Measurements from ENCODE around the gene NR4A3.
"Not testable (repeated sequence)": the region's sequence is repeated elsewhere in the genome, so short reads cannot be mapped to it uniquely, and the experiment has no call there.

The NR4A3 gene

DNA sequence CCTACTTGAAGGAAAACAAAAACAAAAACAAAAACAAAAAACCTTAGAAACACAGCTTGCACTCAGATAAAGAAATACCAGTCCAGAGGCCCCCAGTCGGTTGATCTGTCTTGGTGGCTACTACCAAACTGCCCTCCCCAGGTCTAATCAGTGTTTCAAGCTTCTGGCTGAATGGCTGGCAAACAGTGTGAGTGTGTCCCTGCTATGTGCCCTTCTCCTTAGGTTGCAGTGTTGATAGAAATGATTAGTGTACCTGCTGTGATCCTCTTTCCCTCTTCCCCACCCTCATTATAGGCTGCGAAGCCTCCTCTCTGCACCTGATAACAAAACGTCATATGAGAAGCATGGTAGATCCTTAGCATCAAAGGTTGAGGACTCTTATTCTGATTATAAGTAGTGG lies 12.8 kb downstream of the NR4A3 start:
- no peak for DNase-seq (ENCODE audit: low spot score)

DNA sequence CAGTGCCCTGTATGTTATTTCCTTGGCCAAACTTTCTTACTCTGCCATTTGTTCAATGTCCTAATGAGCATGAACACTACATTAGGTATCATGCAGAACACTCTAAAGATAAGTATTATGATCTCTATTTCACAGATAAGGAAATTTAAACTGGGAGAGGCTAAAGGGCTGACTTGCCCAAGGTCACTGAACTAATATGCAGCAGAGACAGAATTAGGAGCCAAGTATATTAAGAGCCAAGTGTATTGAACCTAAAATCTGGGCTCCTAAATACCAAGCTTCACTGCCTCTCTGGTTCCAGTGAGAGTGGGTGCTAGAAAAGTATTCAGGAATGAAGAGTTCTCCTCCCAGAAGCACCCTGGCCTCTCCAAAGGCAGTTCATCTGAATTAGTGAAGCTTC lies 13.5 kb downstream of the NR4A3 start:
- DNase-seq (ENCODE audit: low spot score): no peak

DNA sequence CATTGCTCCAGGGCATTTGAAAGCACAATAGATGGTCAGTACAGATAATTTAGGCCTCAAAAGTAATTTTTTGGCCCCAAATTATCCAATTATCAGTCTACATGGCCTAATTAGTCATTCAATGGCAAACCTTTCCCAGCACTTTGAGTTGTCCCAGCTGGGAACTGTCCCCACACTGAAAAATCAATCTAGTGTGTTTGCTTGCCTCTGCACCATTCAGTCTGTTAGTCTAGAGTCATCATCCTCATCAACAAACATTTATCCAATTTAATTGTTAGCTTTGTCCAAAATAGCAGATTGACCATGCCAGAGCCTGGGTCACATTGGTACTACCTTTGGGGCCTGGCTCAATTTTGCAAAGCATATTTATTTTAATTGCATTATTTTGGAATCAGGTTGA lies 13.9 kb downstream of the NR4A3 start:
- no peak for DNase-seq (ENCODE audit: low spot score)

DNA sequence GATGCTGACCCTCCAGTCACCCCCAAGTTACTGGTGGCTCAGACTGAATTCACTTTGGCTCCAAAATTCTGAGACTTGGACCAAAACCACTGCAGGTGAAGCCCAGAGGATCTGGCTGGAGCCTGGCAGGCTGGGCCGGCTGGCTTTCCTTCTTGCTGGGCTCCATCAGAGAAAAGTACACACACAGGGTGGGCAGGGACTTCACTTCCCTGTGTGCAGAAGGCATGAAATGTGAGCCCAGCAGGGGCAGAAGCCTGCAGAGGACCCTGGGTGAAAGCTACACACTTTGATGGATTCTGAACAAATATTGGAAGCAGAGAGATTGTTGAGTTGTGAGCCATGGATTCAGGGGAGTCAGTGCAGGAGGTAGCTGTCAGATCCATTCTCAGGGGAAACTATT lies 18.4 kb downstream of the NR4A3 start:
- no peak for DNase-seq (ENCODE audit: low spot score)

DNA sequence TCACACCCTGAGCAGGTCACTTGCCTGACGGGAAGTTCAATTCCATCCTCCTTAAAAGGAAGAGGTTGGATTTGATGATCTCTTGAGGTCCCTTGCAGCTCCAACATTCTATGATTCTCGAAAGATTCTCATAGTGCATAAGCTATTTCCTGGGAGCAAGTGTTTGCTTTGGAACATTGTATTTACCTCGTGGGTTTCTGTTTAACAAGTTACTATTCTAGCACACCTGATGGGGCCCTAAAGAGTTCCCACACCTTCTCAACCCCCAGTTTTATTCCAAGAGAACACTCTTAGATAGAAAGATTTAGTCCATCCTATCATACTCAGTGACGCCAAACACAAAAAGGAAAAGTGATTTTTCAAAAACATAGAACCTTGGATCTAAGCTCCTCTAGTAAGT lies 23.4 kb downstream of the NR4A3 start:
- DNase-seq (ENCODE audit: low spot score): no peak

DNA sequence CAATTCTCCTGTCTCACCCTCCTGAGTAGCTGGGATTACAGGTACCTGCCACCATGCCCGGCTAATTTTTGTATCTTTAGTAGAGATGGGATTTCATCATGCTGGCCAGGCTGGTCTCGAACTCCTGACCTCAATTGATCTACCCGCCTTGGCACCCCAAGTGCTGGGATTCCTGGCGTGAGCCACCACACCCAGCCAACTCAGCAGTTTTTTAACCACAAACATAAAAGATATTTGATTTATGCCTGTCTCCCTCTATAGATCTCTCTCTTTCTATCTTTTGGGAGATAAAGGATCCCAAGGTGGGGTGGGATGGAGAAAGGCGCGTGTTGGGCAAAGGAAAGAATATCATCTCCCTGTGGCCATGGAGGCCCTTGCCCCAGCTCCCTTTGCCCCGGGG lies 26.8 kb downstream of the NR4A3 start:
- no peak for DNase-seq (ENCODE audit: low spot score)

DNA sequence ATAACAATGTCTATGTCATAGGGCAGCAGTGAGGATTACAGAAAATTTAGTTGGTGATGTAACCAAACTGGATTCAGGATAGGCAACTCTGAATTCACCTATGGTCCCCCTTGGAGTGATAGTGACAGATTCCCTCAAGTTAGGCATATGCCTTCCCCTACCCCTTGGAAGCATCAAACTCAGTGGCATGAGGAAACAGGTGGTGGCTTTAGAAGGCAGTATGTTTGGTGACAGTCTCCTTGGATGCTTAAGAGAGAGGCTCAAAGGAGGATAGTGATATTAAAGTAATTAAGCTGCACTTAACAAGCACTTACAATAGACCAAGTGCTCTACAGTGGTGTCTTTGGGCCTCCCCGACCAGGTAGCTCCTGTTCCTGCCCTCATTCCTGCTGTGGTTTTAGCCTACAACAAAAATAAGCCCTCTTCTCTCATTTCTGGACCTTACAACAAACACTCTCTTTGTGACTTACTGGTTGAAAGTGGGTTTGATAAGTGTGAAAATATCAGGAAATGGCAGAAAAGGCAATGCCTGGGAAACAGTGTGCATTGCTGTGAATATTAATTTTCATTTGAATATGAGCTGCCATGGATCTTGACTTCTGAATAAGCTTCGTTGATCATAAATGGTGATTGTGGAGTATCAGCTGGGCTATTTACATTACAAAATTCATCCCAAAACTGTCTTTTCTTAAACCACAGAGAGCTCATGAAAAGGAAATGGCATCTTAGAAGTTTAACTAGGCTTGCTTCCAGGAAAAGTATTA lies 29.2 kb downstream of the NR4A3 start:
- no peak for DNase-seq (ENCODE audit: low spot score)

DNA sequence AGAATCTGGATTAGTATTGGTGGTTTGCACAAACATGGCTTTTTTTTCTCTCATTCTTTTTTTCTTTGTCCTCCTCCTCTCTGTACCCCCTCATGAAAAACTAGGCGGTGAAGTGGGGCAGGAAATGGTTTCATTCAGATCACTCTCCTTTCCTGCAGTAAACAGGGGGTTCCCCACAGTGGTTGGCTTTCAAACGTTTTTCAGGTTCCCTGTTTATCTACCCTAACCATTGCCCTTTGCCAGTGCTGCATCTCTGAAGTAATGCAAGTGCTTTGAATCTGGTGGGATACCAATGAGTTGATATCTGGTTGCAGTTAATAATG lies 29.8 kb downstream of the NR4A3 start:
- no peak for DNase-seq (ENCODE audit: low spot score)

DNA sequence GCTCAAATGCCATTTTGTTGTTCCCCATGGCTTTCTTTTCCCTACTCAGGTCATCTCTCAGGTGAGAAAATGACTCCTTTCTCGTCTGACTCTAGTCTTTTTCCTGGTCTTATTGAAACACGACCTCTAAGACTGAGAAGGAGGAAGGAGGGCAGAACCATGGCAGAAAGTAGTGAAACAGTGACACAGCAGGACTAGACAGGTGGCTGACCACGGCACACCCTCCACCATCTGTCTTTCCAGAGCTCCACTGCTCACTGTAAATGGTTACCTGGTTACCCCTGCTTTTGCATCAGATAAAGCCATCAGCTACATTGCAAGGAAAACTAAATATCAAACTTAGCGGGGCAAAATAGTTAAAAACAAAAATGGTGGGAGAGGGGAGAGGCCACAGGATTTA lies 30.9 kb downstream of the NR4A3 start:
- no peak for DNase-seq (ENCODE audit: low spot score)

DNA sequence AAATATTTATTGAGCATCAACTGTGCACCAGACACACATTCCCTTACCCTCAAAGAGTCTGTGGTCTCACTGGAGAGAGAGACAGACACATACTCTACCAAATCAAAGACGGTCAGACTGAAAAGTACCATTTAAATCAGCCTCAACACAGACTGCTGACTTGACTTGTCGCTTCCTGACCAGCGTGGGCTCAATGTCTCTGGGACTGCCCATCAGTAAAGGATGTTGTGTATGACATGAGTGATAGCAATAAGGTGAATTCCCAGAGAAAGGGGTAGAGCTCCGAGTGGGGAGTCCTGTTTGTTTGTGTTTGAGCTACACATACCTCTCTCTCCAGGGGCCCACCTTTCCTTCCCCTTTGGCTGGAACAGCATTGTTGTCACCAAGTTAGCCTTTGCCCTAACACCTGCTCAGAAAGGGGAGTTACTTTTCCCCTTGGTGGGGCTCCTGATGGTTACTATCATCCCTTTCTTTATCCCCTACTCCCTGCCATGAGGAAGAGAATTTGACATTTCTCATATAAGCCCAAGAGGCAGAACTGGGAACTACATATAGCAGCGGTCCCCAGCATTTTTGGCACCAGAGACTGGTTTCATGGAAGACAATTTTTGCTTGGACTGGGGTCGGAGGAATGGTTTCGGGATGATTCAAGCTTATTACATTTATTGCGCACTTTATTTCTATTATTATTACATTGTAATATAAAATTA lies 33.9 kb downstream of the NR4A3 start:
- no peak for DNase-seq (ENCODE audit: low spot score)

DNA sequence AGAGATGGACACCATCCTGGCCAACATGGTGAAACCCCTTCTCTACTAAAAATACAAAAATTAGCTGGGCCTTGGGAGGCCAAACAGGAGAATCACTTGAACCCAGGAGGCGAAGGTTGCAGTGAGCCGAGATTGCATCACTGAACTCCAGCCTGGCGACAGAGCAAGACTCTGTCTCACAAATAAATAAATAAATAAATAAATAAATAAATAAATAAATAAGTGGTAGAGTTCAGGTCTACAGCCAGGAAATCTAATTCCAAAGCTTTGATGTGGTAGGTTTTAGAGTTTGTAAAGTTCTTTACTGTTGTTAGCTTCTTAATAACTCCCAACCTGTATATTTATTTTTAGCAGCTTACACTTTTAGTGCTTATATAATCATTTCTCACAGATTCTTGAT lies 35.9 kb downstream of the NR4A3 start:
- DNase-seq (ENCODE audit: low spot score): not testable (repeated sequence)

DNA sequence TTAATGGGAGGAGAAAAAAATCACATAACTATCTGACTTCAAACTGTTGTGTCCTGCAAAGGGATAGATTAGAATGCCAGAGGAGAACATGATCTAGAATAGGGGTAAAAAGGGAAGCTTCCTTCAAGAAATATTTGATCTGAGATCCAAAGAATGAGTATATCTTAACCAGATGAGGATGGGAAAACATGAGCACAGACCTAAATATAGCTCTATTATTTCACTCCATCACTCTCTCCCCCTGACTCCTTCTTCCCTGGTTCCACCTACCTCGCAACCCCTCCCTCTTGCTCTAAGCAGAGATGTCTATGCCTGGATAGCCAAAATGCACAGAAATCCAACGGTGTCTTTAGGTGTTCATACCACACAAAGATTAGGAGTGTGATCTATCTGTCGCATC lies 36.4 kb downstream of the NR4A3 start:
- no peak for DNase-seq (ENCODE audit: low spot score)

DNA sequence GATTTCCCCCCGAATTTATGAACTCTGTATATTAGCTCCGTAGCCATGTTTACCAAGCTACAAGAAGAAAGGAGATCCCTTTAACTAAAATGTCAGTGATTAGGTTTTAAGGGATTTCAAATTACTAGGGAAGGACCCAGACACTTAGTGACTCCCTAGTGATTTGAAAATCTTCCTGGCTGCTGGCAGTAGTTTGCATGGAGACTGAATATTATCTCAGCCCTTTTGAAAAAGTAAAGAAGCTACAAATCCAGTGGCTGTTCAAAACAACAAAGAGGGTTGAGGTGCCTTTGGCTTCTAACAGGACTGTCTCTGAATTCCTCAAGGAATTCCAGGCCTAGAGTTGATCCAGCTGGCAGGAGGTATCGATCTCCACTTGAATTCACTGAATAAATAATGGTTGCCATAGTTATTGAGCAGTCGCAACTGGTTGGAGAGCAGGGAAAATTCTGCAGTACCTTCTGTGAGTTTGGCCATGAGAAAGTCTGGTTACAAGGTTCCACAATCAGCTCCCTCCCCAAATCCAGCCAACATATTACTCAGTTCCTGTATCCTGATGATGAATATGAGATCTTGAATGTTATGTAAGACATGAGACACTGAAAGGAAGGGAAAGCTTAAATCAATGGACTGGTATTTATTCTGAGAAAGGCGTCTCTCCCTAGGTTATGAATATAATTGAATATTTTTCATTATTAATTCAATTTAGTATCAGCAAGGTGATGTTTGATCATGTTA lies 37.7 kb downstream of the NR4A3 start:
- no peak for DNase-seq (ENCODE audit: low spot score)

DNA sequence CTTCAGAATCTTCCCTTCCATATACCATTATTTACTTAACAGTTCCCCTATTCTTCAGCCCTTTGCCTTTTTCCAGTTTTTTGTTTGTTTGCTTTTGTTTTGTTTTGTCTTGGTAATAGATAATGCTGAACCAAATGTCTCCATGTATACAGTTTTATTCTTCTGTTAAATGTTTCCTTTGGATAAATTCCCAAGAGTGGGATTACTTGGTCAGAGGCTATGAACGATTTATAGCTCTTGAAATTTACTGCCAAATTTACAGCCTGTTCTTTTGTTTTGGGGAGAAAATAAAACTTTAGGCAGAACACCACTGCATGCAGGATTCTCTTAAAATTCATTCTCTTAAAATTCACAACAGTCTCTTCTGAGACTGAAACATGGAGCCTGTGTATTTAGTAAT lies 38.6 kb downstream of the NR4A3 start:
- DNase-seq (ENCODE audit: low spot score): no peak

DNA sequence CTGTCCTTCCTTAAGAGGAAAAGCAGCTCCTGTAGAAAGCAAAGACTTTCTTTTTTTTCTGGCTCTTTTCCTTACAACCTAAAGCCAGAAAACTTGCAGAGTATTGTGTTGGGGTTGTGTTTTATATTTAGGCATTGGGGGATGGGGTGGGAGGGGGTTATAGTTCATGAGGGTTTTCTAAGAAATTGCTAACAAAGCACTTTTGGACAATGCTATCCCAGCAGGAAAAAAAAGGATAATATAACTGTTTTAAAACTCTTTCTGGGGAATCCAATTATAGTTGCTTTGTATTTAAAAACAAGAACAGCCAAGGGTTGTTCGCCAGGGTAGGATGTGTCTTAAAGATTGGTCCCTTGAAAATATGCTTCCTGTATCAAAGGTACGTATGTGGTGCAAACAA lies 42.3 kb downstream of the NR4A3 start:
- DNase-seq (ENCODE audit: low spot score): no peak

DNA sequence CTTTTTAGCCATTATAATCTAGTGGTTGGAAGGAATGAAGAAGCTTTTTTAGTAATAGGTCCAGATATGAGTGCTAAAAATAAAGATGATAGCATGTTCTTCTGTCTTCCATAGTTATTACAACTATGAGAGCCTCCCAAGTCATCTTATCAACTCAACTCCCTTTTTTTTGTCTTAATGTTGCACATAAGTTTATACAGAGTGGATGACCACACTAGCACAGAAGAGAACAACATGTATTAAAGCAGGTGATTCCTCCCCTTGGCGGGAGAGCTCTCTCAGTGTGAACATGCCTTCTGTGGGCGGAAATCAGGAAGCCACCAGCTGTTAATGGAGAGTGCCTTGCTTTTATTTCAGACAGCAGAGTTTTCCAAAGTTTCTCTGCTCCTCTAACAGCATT lies 44.7 kb downstream of the NR4A3 start:
- DNase-seq (ENCODE audit: low spot score): no peak

DNA sequence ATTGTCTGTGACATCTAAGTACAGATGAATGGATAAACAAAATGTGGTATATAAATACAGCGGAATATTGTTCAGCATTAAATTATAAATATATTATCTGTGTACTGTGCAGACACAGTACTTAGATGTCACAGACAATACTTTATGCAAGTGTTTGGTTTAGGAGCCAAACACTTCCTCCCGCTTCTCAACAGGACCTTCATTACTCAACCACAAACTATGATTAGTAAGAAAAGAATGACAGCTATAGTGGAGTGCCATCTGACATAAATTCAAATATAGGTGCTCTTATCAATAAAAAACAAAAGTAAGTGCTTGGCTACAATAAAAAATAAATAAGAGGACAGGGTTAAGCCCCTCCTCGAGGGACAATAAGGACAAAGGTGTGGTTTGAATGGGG lies 45.9 kb downstream of the NR4A3 start:
- DNase-seq (ENCODE audit: low spot score): no peak

DNA sequence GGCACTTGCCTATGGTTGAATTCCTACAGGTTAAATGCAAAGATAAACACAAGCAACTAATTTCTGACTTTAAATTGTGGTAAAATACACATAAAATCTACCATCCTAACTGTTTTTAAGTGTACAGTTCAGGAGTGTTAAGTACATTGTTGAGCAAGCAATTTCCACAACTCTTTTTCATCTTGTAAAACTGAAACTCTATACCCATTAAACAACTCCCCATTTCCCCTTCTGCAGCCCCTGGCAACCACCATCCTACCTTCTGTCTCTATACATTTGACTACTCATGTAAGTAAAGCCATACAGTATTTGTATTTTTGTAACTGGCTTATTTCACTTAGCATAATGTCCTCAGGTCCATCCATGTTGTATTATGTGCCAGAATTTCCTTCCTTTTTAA lies 46.3 kb downstream of the NR4A3 start:
- DNase-seq (ENCODE audit: low spot score): no peak

DNA sequence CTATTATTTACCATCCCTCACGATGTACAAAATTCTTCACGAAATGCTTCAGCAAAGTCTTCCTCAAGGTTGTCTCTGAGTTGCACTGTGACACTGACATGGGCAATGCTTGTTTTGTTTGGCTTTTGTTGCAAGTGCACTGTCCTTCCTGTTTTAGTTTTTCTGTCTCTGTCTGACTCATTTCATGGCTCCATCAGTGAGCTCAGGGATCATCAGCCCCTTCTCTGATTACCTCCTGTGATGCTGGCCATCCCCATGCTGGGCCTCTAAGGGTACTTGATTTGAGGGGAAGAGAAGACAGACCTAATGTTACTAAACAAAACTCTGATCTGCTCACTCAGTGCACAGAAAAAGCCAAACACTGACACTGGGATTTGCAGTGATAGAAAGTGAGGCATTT lies 47.2 kb downstream of the NR4A3 start:
- DNase-seq (ENCODE audit: low spot score): no peak

DNA sequence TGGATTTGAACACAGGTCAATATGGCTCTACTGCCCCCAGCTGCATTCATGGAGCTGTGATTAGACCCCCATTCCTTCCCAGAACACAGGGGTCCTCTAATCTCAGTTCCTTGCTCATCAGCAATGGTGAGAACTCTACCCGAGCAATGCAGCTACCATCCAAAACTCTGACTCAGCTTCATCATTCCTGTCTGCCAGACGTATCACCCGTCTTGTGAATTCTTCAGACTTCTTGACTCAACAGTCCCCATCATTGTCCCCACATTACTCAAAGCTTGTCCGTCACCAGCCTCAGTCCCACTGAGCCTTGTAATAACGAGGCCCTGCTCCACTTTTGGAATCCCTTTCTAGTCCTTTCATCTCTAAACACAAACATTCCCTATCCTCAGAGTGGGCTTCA lies 48.4 kb downstream of the NR4A3 start:
- DNase-seq (ENCODE audit: low spot score): no peak

DNA sequence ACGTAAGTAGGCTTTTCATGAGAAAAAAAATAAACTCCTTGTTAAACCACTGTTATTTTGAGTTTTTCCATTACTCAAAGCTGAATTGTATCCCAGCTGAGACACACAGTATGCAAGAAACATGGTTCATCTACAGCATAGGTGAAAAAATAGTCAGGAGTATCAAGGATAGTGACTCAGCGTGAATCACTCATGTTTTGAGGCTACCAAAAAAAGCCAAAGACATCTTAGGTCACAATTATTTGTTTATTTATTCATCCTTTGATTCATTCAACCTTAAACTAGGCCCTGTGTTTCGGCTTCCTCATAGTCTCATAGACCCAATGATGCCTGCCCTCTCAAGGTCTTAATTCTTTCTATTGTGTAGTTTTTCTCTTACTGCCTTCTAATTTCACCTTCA lies 51.8 kb downstream of the NR4A3 start:
- DNase-seq (ENCODE audit: low spot score): no peak

DNA sequence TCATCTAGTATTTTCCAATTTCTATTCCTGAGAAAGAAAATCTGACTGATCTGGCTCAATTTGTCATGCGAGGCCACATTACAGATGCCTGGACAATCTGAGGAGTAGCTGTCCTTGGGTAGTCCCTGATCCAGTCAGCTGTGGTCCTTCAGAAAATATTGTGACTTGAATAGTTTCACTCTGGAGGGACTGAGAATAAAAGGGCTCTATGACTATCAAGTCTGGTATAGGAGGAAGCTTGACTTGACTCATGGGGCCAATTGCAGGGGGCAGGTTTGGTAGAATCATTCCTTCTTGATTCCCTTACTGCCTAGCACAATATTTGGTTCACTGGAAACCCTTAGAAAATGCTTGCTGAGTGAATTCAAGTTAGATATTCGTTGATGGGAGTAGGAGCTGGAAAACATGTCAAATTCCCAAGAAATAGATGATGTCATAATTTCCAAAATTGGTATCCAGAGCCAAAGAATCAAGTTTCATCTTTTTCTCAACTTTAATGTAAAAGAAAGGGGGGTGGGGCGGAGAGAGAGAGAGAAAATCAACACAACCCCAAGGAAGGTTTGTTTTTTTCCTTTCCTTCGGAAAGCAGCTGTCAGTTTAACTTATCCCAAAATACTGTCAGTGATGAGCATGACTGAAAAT lies 52.4 kb downstream of the NR4A3 start:
- no peak for DNase-seq (ENCODE audit: low spot score)

DNA sequence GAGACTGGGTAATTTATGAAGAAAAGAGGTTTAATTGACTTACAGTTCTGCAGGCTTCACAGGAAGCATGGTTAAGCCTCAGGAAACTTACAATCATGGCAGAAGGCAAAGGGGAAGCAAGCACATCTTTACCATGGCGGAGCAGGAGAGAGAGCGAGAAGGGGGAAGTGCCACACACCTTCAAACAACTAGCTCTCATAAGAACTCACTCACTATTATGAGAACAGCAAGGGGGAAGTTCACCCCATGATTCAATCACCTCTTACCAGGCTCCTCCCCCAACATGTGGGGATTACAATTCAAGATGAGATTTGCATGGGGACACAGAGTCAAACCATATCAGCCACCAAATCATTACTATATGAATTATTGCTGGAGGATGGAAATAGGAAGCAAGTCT lies 54.5 kb downstream of the NR4A3 start:
- DNase-seq (ENCODE audit: low spot score): no peak
